NCI-H1417 (cell line): ENCODE results near the gene WNT3.
"Not testable (repeated sequence)": the region's sequence is repeated elsewhere in the genome, so short reads cannot be mapped to it uniquely, and the experiment has no call there.

ENCODE experiments used
- DNase-seq, 3 experiments: peaks; one replicate each; lab custom pipeline; 2025; lab: John Stamatoyannopoulos, UW

WNT3 gene

GRCh38 chr17:46818316-46818928 is at the start of gene WNT3:
Gene WNT3, minus strand, starts transcription at chr17:46818692. Its CDS starts 95 bp downstream, at chr17:46818597.
- peak; percentile 11 to 64 (median 51) for DNase-seq

- no peak for DNase-seq
These were observed 48.3 kb upstream of the WNT3 start for GRCh38 chr17:46866747-46867146.

- DNase-seq, result no peak
These were observed 47.8 kb upstream of the WNT3 start for GRCh38 chr17:46866325-46866724.

GRCh38 chr17:46865100-46865499 is 46.6 kb upstream of the WNT3 start:
- no peak for DNase-seq

GRCh38 chr17:46863383-46864121 is 45.1 kb upstream of the WNT3 start:
- no peak for DNase-seq

- no peak for DNase-seq
These were observed 44.5 kb upstream of the WNT3 start for GRCh38 chr17:46862949-46863348.

GRCh38 chr17:46859996-46860395 is 41.5 kb upstream of the WNT3 start:
- DNase-seq, result no peak

- no peak for DNase-seq
These were observed 39.1 kb upstream of the WNT3 start for GRCh38 chr17:46857600-46857999.

GRCh38 chr17:46854948-46855347 is 36.5 kb upstream of the WNT3 start:
- no peak for DNase-seq

GRCh38 chr17:46854515-46854914 is 36.0 kb upstream of the WNT3 start:
- no peak for DNase-seq

GRCh38 chr17:46853896-46854444 is 35.5 kb upstream of the WNT3 start:
- DNase-seq, result no peak

GRCh38 chr17:46851029-46851741 is 32.7 kb upstream of the WNT3 start, which contains the start of gene WNT9B:
Gene WNT9B, plus strand, starts transcription at chr17:46851583. Its CDS starts 56 bp downstream, at chr17:46851639.
- DNase-seq, result peak; percentile 69 to 79 (median 77)

- DNase-seq, result no peak
These were observed 32.2 kb upstream of the WNT3 start for GRCh38 chr17:46850688-46851028.

GRCh38 chr17:46848534-46848933 is 30.0 kb upstream of the WNT3 start:
- DNase-seq, result no peak

GRCh38 chr17:46847204-46848191 is 29.0 kb upstream of the WNT3 start:
- no peak for DNase-seq

- DNase-seq, result no peak
These were observed 24.3 kb upstream of the WNT3 start for GRCh38 chr17:46842835-46843234.

- DNase-seq, result no peak
These were observed 23.3 kb upstream of the WNT3 start for GRCh38 chr17:46841561-46842379.

GRCh38 chr17:46840596-46840995 is 22.1 kb upstream of the WNT3 start:
- DNase-seq, result not testable (repeated sequence)

- no peak for DNase-seq
These were observed 20.7 kb upstream of the WNT3 start for GRCh38 chr17:46839211-46839610.

GRCh38 chr17:46837521-46837920 is 19.0 kb upstream of the WNT3 start:
- DNase-seq, result no peak

- DNase-seq, result no peak
These were observed 18.0 kb upstream of the WNT3 start for GRCh38 chr17:46836500-46836899.
